ENCODE data around the gene PSMD2. TPM values are rescaled to one million over a fixed set of nuclear protein-coding genes. Genes with fewer than 3 reads are reported as not detected.

PSMD2 gene
- total and polyA plus RNA-seq, 2 donors (not counting 3 experiments of a cell fraction or from before 2014, with no cell fraction given) = 414 to 435 TPM

DNA sequence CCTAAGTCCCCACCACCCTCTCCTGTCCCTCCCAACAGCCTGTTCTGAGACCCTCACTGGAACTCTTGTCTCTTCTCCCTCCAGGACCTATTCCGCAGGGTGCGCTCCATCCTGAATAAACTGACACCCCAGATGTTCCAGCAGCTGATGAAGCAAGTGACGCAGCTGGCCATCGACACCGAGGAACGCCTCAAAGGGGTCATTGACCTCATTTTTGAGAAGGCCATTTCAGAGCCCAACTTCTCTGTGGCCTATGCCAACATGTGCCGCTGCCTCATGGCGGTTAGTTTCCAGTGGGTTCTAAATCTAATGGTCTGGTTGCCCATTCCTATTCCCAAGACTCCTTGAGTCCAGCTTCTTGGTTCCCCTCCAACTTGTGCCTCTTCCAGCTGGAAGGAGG is 24.7 kb downstream of the PSMD2 start:
- Histone ChIP-seq H3K27me3 (ENCODE audit: control insufficient read depth in 2 of 2, insufficient read depth in 2 of 2, low read length in 2 of 2) (no peaks in the 10 kb centered on the region), H3K9ac (replicated peaks; ENCODE audit: extremely low read depth, insufficient read depth, low read length) (no peak overlapping the region), H4K20me1 (replicated peaks; ENCODE audit: control insufficient read depth, extremely low read depth, insufficient read depth, low read length) (no peaks in the 10 kb centered on the region), H3K4me1 (ENCODE audit: control insufficient read depth, extremely low read depth, insufficient read depth, low read length) (peaks cover 23% of the 10 kb centered on the region), H3K9me1 (replicated peaks; ENCODE audit: control insufficient read depth, extremely low read depth, insufficient read depth, low read length) (no peaks in the 10 kb centered on the region), H3K27ac (ENCODE audit: insufficient read depth, low read depth, low read length) (no peak overlapping the region), H2AFZ (ENCODE audit: low read depth, low read length) (no peak overlapping the region), H3K9me3 (replicated peaks; ENCODE audit: control insufficient read depth, insufficient read depth, low read length) (no peaks in the 10 kb centered on the region), H3K4me3 (replicated peaks in 1 of 3; ENCODE audit: insufficient read depth in 1 of 3, low read depth in 1 of 3, low read length in 3 of 3) (no peak overlapping the region), H3K79me2 (ENCODE audit: control insufficient read depth, insufficient read depth, low read length) (peaks cover 83% of the 10 kb centered on the region), H3K36me3 (ENCODE audit: control insufficient read depth in 2 of 2, extremely low read depth in 1 of 2, insufficient read depth in 2 of 2, low read length in 2 of 2) (peaks cover 69 to 78% of the 10 kb centered on the region in 2 experiments), H3K4me2 (ENCODE audit: insufficient read depth, low read length) (no peak overlapping the region)
- TF ChIP-seq FOS (IDR thresholded peaks at IDR 0.05; ENCODE audit: borderline replicate concordance, insufficient read depth, low read length) (no peak), POLR2A (IDR thresholded peaks at IDR 0.05; ENCODE audit: low read depth, low read length) (no peak), EZH2 (IDR thresholded peaks at IDR 0.05; ENCODE audit: borderline replicate concordance, low read depth, low read length, severe bottlenecking) (no peak), MYC (IDR thresholded peaks at IDR 0.05; ENCODE audit: low read depth, low read length) (no peak)
- TF ChIP-seq, protein P1, sequence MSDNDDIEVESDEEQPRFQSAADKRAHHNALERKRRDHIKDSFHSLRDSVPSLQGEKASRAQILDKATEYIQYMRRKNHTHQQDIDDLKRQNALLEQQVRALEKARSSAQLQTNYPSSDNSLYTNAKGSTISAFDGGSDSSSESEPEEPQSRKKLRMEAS (IDR thresholded peaks at IDR 0.05; ENCODE audit: insufficient read depth, insufficient read length) = no peak
- BruUV-seq (replicated peaks) = no TSS peak
- intact Hi-C loops (cut with micrococcal nuclease) (no loop called here), dilution Hi-C loops (cut with MboI; ENCODE audit: extremely low pct_ligation_motif_present, low sequenced_read_pairs) (no loop called here)
- POLR2A ChIA-PET = no interaction called here
- CTCF ChIA-PET = no interaction called here
- DNase-seq (ENCODE audit: low read depth, low spot score) (no peak), FAIRE-seq (no peak)

DNA sequence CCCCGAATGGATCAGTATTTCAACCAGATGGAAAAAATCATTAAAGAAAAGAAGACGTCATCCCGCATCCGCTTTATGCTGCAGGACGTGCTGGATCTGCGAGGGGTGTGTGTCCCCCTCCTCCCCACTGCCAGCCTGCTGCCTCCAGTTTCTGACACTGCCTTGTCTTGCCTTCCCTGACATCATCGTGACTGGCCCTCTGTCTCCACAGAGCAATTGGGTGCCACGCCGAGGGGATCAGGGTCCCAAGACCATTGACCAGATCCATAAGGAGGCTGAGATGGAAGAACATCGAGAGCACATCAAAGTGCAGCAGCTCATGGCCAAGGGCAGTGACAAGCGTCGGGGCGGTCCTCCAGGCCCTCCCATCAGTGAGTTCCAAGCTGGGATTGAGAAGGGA is 26.2 kb downstream of the PSMD2 start:
- Histone ChIP-seq H3K27me3 (ENCODE audit: control insufficient read depth in 2 of 2, insufficient read depth in 2 of 2, low read length in 2 of 2) (no peaks in the 10 kb centered on the region), H3K4me2 (ENCODE audit: insufficient read depth, low read length) (no peak overlapping the region), H3K79me2 (ENCODE audit: control insufficient read depth, insufficient read depth, low read length) (peaks cover 73% of the 10 kb centered on the region), H2AFZ (ENCODE audit: low read depth, low read length) (no peak overlapping the region), H3K4me1 (ENCODE audit: control insufficient read depth, extremely low read depth, insufficient read depth, low read length) (peaks cover 9% of the 10 kb centered on the region), H4K20me1 (replicated peaks; ENCODE audit: control insufficient read depth, extremely low read depth, insufficient read depth, low read length) (no peaks in the 10 kb centered on the region), H3K36me3 (ENCODE audit: control insufficient read depth in 2 of 2, extremely low read depth in 1 of 2, insufficient read depth in 2 of 2, low read length in 2 of 2) (peaks cover 76 to 84% of the 10 kb centered on the region in 2 experiments), H3K9me1 (replicated peaks; ENCODE audit: control insufficient read depth, extremely low read depth, insufficient read depth, low read length) (no peaks in the 10 kb centered on the region), H3K9ac (replicated peaks; ENCODE audit: extremely low read depth, insufficient read depth, low read length) (no peak overlapping the region), H3K4me3 (replicated peaks in 1 of 3; ENCODE audit: insufficient read depth in 1 of 3, low read depth in 1 of 3, low read length in 3 of 3) (no peak overlapping the region), H3K9me3 (replicated peaks; ENCODE audit: control insufficient read depth, insufficient read depth, low read length) (no peaks in the 10 kb centered on the region), H3K27ac (ENCODE audit: insufficient read depth, low read depth, low read length) (no peak overlapping the region)
- FAIRE-seq = no peak
- dilution Hi-C loops (cut with MboI; ENCODE audit: extremely low pct_ligation_motif_present, low sequenced_read_pairs) = no loop called here
- intact Hi-C loops (cut with micrococcal nuclease) = no loop called here
- DNase-seq (ENCODE audit: low read depth, low spot score) = no peak
- TF ChIP-seq MYC (IDR thresholded peaks at IDR 0.05; ENCODE audit: low read depth, low read length) (no peak), GATA2 (IDR thresholded peaks at IDR 0.05; ENCODE audit: insufficient read depth, insufficient read length, low read depth, low read length) (no peak), FOS (IDR thresholded peaks at IDR 0.05; ENCODE audit: borderline replicate concordance, insufficient read depth, low read length) (no peak), JUN (IDR thresholded peaks at IDR 0.05; ENCODE audit: borderline replicate concordance, insufficient read depth, insufficient read length, low read depth) (no peak), POLR2A (IDR thresholded peaks at IDR 0.05; ENCODE audit: low read depth, low read length) (no peak), POLR2AphosphoS5 (IDR thresholded peaks at IDR 0.05; ENCODE audit: insufficient read depth, low read depth, low read length) (no peak)
- TF ChIP-seq, protein P1 (IDR thresholded peaks at IDR 0.05; ENCODE audit: insufficient read depth, insufficient read length) = no peak
- CTCF ChIA-PET = no interaction called here
- BruUV-seq (replicated peaks) = no TSS peak
- POLR2A ChIA-PET = no interaction called here

Data from endothelial cell of umbilical vein (primary cell).